ENCODE results near the gene ABTB2. TPM values are rescaled to one million over a fixed set of nuclear protein-coding genes. Genes with fewer than 3 reads are reported as not detected.

ABTB2 gene
- total RNA-seq, 1 donor from 2014 or later, result 24.7 TPM

GRCh38 chr11:34208266-34209135, 149.3 kb downstream of the ABTB2 start:
- Histone ChIP-seq H3K9me3 (replicated peaks) (no peaks in the 10 kb centered on the region), H3K4me1 (peaks cover 9% of the 10 kb centered on the region), H3K4me3 (no peak overlapping the region), H3K27me3 (ENCODE audit: low read depth) (no peaks in the 10 kb centered on the region), H3K36me3 (no peaks in the 10 kb centered on the region), H3K27ac (replicated peaks) (no peak overlapping the region)
- TF ChIP-seq, protein P1, sequence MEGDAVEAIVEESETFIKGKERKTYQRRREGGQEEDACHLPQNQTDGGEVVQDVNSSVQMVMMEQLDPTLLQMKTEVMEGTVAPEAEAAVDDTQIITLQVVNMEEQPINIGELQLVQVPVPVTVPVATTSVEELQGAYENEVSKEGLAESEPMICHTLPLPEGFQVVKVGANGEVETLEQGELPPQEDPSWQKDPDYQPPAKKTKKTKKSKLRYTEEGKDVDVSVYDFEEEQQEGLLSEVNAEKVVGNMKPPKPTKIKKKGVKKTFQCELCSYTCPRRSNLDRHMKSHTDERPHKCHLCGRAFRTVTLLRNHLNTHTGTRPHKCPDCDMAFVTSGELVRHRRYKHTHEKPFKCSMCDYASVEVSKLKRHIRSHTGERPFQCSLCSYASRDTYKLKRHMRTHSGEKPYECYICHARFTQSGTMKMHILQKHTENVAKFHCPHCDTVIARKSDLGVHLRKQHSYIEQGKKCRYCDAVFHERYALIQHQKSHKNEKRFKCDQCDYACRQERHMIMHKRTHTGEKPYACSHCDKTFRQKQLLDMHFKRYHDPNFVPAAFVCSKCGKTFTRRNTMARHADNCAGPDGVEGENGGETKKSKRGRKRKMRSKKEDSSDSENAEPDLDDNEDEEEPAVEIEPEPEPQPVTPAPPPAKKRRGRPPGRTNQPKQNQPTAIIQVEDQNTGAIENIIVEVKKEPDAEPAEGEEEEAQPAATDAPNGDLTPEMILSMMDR (IDR thresholded peaks at IDR 0.05; ENCODE audit: borderline replicate concordance), result no peak
- no peak for DNase-seq
- intact Hi-C loops (cut with micrococcal nuclease), result no loop called here

- intact Hi-C loops (cut with micrococcal nuclease), result no loop called here
- no peak overlapping the region for H3K4me3 ChIP-seq
- DNase-seq, result no peak
- H3K27ac ChIP-seq (replicated peaks), result no peak overlapping the region
- TF ChIP-seq, protein P1 (IDR thresholded peaks at IDR 0.05; ENCODE audit: borderline replicate concordance), result no peak
- no peaks in the 10 kb centered on the region for H3K9me3 ChIP-seq (replicated peaks)
- H3K4me1 ChIP-seq, result peaks cover 9% of the 10 kb centered on the region
- no peaks in the 10 kb centered on the region for H3K27me3 ChIP-seq (ENCODE audit: low read depth)
- H3K36me3 ChIP-seq, result peaks cover 4% of the 10 kb centered on the region
These were observed 150.2 kb downstream of the ABTB2 start for GRCh38 chr11:34207487-34208180.

DNA sequence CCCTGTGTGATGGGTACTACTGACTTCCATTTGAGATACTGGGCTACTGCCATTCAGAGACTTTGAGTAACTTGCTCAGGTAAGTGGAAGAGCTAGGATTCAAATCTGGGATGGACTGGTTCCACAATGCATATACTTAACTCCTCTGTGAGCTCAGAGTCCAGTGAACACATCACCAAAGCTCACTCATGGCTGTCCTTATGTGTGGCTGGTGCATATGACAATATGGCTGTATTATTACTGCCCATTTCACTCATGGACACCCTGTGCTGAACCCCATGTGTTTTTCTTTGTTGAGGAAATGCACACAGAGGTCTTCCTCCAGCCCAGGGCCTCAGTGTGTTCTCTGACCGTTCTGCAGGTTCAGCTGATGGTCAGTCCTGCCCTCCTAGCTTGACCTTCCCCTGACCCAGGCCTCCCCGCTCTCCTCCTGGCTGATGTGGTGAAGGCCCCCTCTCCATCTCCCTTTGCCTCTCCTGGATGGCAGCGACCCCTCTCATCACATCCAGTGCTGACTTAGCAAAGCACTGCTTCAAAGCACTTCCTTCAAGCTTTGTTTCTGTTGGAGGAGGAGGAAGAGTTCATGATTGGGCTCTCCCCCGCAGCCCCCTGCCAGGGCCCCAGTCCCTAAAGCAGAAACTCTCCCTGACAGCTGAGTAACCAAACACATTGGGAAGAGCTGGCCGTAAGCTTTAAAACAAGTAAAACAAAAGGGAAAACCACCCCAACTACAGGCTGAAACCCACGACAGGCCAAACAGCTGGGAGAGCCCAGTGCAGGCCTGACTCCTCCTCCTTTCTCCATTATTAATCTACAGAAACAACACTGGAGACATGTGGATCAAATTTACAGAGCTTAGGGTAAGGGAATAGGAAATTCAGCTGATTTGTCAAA, 151.2 kb downstream of the ABTB2 start:
- TF ChIP-seq, protein P1 (IDR thresholded peaks at IDR 0.05; ENCODE audit: borderline replicate concordance), result no peak
- peaks cover 9% of the 10 kb centered on the region for H3K4me1 ChIP-seq
- H3K9me3 ChIP-seq (replicated peaks), result no peaks in the 10 kb centered on the region
- no peaks in the 10 kb centered on the region for H3K27me3 ChIP-seq (ENCODE audit: low read depth)
- no peak for DNase-seq
- H3K4me3 ChIP-seq, result no peak overlapping the region
- H3K27ac ChIP-seq (replicated peaks), result no peak overlapping the region
- peaks cover 4% of the 10 kb centered on the region for H3K36me3 ChIP-seq
- intact Hi-C loops (cut with micrococcal nuclease), result no loop called here

DNA sequence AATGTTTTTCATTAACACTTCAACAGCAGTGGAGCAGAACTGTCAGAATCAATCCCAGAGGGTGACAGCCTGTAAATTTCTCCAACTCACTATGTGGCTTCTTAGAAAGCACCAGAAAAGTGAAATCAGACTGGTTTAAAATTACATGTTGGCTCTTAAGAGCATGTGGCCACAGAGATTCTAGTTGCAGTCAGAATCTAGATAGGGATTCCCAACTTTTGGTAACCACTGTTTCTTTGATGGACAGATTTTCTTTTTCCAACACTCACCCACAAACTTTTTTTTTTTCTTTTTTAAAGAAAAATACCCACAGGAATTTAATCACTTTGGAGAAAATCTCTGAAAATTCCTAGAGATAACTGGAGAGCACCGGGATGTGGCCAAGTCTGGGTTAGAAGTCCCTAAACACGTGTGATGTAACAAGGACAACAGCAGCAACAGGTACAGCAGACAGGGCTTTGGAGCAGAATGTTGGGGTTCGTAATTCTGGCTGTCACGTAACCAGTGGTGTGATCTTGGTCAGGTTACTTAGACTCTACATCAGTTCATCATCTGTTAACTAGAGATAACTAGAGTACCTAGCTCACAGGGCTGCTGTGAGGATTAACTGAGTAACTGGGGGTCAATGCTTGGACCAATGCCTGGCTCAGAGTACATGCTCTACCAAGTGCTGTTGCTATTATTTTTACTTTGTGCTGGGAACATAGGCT, 152.3 kb downstream of the ABTB2 start:
- no peaks in the 10 kb centered on the region for H3K9me3 ChIP-seq (replicated peaks)
- no peak overlapping the region for H3K4me3 ChIP-seq
- H3K4me1 ChIP-seq, result peaks cover 9% of the 10 kb centered on the region
- H3K27ac ChIP-seq (replicated peaks), result no peak overlapping the region
- no peaks in the 10 kb centered on the region for H3K27me3 ChIP-seq (ENCODE audit: low read depth)
- H3K36me3 ChIP-seq, result peaks cover 4% of the 10 kb centered on the region
- intact Hi-C loops (cut with micrococcal nuclease), result no loop called here
- no peak for DNase-seq
- TF ChIP-seq, protein P1 (IDR thresholded peaks at IDR 0.05; ENCODE audit: borderline replicate concordance), result no peak
